ENCODE measurements around the gene F2RL3.

DNA sequence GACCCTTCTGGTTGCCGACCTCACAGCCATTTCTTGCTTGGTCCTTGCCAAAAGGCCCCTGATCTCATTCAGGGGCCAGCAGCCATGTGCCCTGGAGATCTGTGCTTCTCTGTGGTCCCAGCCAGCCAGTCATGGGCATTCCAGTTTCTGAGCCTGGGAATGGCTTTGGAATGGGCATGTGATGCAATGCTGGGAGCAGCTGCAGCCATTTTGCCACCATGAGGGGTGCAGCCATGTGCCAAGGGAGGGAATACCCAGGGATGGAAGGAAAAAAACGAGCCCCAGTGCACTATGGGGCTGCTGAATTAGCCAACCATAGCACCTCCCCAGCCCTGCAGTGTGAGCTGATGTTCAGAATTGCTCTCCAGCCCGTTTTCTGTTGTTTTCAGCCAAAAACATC, 26.3 kb downstream of the F2RL3 start:
- TF ChIP-seq POLR2A (IDR thresholded peaks at IDR 0.05; ENCODE audit: low read length) (no peak), GATA1 (IDR thresholded peaks at IDR 0.05; ENCODE audit: low read depth, low read length) (no peak)
